Esophagus muscularis mucosa (tissue), 4 donors: ENCODE data around the gene VWA5B2.

ENCODE experiments used
- EP300 ChIP-seq: sonication (generic); formaldehyde crosslinking; IDR thresholded peaks from one replicate; pipeline ENCODE4 v1.6.1; 2017; ENCODE audit warnings: antibody characterized with exemption
- POLR2AphosphoS5 ChIP-seq, 2 donors: sonication (generic); formaldehyde crosslinking; IDR thresholded peaks; one replicate each; pipeline ENCODE4 v1.6.1; 2017; ENCODE audit warnings: antibody characterized with exemption in 2 of 2
- TF ChIP-seq, protein P1 (sequence below), 3 experiments: fragments of 200-600 bp in 2 of 3; fragments of 450-650 bp in 1 of 3; sonication (generic) in 2 of 3; IDR thresholded peaks; one replicate each; pipeline ENCODE4 v1.5.1; 2017 to 2019; ENCODE audit warnings: antibody characterized with exemption in 3 of 3, mild to moderate bottlenecking in 2 of 3, moderate library complexity in 1 of 3

DNA sequence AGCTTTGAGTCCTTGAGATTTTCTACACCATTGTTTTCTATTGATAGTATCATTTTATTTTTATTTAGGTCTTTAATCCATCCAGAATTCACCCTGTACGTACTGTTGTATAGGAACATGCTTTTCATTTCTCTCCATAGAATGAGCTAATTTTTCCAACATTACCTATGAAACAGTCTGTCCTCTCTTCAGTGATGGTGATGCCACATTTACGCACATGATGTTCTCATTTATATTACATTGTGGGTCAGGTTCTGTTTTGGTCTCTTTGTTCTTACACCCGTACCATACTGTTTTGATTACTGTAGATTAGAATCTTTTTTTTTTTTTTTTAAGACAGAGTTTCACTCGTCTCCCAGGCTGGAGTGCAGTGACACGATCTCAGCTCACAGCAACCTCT, 17.7 kb upstream of the VWA5B2 start:
- TF ChIP-seq, protein P1, sequence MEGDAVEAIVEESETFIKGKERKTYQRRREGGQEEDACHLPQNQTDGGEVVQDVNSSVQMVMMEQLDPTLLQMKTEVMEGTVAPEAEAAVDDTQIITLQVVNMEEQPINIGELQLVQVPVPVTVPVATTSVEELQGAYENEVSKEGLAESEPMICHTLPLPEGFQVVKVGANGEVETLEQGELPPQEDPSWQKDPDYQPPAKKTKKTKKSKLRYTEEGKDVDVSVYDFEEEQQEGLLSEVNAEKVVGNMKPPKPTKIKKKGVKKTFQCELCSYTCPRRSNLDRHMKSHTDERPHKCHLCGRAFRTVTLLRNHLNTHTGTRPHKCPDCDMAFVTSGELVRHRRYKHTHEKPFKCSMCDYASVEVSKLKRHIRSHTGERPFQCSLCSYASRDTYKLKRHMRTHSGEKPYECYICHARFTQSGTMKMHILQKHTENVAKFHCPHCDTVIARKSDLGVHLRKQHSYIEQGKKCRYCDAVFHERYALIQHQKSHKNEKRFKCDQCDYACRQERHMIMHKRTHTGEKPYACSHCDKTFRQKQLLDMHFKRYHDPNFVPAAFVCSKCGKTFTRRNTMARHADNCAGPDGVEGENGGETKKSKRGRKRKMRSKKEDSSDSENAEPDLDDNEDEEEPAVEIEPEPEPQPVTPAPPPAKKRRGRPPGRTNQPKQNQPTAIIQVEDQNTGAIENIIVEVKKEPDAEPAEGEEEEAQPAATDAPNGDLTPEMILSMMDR (IDR thresholded peaks at IDR 0.05) = no peak
- no peak for TF ChIP-seq POLR2AphosphoS5 (IDR thresholded peaks at IDR 0.05)
- no peak for TF ChIP-seq EP300
